ENCODE data around the gene ARAP2. TPM values are rescaled to one million over a fixed set of nuclear protein-coding genes. Genes with fewer than 3 reads are reported as not detected.

Gene ARAP2
- total RNA-seq, 1 experiment from 2014 or later: 0.24 TPM

GRCh38 chr4:36277533-36277932 lies 33.2 kb upstream of the ARAP2 start:
- Histone ChIP-seq H3K4me3 (no peak overlapping the region), H3K27me3 (replicated peaks) (no peaks in the 10 kb centered on the region), H3K9me3 (replicated peaks) (no peaks in the 10 kb centered on the region), H3K36me3 (no peaks in the 10 kb centered on the region), H3K4me1 (replicated peaks) (no peaks in the 10 kb centered on the region), H3K27ac (no peak overlapping the region)
- no peak for DNase-seq (ENCODE audit: low read depth in 1 of 2, low spot score in 2 of 2)

- no peaks in the 10 kb centered on the region for H3K9me3 ChIP-seq (replicated peaks)
- H3K36me3 ChIP-seq: no peaks in the 10 kb centered on the region
- no peak overlapping the region for H3K27ac ChIP-seq
- no peak for DNase-seq (ENCODE audit: low read depth in 1 of 2, low spot score in 2 of 2)
- H3K4me1 ChIP-seq (replicated peaks): no peaks in the 10 kb centered on the region
- H3K27me3 ChIP-seq (replicated peaks): no peaks in the 10 kb centered on the region
- no peak overlapping the region for H3K4me3 ChIP-seq
Observed at GRCh38 chr4:36274158-36274557, 29.8 kb upstream of the ARAP2 start.

- no peak overlapping the region for H3K27ac ChIP-seq
- no peaks in the 10 kb centered on the region for H3K27me3 ChIP-seq (replicated peaks)
- DNase-seq (ENCODE audit: low read depth in 1 of 2, low spot score in 2 of 2): no peak
- H3K4me3 ChIP-seq: no peak overlapping the region
- no peaks in the 10 kb centered on the region for H3K36me3 ChIP-seq
- H3K9me3 ChIP-seq (replicated peaks): no peaks in the 10 kb centered on the region
- H3K4me1 ChIP-seq (replicated peaks): no peaks in the 10 kb centered on the region
Observed at GRCh38 chr4:36273276-36273675, 29.0 kb upstream of the ARAP2 start.

DNA sequence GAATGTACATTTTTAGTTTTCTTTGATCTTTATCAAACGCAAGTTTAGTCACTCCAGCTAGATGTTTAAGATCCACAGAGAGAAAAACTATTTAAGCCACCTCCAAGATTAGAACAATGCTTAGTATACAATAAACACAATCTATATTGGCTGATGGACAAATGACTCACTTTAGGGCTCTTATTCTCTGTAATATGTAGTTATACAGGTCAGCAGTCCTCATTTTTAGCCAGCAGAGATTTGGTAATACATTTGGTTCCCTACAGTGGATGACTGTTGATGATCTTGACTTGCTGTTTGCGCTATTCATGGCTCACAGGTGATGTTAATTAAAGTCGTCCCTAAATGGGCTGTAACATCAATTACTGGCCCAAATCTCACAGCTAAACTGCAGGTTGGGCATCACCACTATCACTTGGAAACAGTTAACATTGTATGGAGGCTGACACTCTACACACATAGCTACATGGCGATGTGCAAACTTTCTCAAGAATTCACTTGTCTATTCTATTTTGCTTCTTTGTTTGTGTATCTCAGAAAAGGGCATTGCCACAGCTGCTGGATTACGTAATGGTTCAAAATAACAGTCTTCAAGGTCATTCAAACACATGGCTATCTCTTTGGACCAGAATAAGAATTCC lies 25.3 kb upstream of the ARAP2 start:
- Histone ChIP-seq H3K27ac (no peak overlapping the region), H3K27me3 (replicated peaks) (no peaks in the 10 kb centered on the region), H3K36me3 (no peaks in the 10 kb centered on the region), H3K4me3 (no peak overlapping the region), H3K9me3 (replicated peaks) (no peaks in the 10 kb centered on the region), H3K4me1 (replicated peaks) (no peaks in the 10 kb centered on the region)
- DNase-seq (ENCODE audit: low read depth in 1 of 2, low spot score in 2 of 2): no peak

- no peak overlapping the region for H3K27ac ChIP-seq
- DNase-seq (ENCODE audit: low read depth in 1 of 2, low spot score in 2 of 2): no peak
- H3K4me3 ChIP-seq: no peak overlapping the region
- no peaks in the 10 kb centered on the region for H3K36me3 ChIP-seq
- H3K9me3 ChIP-seq (replicated peaks): no peaks in the 10 kb centered on the region
- no peaks in the 10 kb centered on the region for H3K4me1 ChIP-seq (replicated peaks)
- no peaks in the 10 kb centered on the region for H3K27me3 ChIP-seq (replicated peaks)
Observed at GRCh38 chr4:36269101-36269500, 24.8 kb upstream of the ARAP2 start.

DNA sequence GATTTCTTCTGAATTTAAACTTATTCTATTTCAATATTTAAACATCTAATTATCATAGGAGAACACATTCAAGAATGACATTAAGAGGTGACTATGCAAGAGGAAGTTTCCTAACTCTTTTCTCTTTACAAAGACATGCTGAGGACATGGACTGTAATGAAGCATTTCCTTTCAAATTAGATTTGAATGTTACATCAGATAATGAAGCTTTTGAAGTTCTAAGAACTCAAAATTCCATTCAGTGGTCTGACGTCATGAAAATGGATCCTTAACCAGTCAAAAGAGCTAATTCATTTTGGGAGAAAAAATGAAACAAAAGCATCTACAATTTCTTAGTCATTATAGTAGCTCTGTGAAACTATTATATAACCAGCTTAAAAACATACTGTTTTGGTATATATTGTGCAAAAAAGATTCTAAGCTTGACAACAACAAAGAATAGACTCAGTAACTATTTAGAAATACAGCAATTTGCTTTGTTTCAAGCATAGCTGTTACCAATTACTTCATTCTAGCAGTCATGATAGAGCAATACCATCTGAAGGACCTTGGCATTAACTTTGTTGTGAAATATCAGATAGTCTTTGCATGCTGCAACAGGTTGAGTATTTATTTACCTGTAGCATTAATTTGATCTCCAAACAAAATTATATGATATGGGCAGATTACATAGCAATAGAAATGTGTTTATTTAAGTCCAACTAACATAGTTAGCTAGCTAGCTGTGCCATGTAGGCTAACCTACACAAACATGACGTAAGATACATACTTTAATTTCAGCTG lies 23.4 kb upstream of the ARAP2 start:
- Histone ChIP-seq H3K4me1 (replicated peaks) (no peaks in the 10 kb centered on the region), H3K27me3 (replicated peaks) (no peaks in the 10 kb centered on the region), H3K27ac (no peak overlapping the region), H3K9me3 (replicated peaks) (no peaks in the 10 kb centered on the region), H3K36me3 (no peaks in the 10 kb centered on the region), H3K4me3 (no peak overlapping the region)
- no peak for DNase-seq (ENCODE audit: low read depth in 1 of 2, low spot score in 2 of 2)

GRCh38 chr4:36264207-36264826 lies 20.0 kb upstream of the ARAP2 start:
- no peaks in the 10 kb centered on the region for H3K27me3 ChIP-seq (replicated peaks)
- H3K9me3 ChIP-seq (replicated peaks): no peaks in the 10 kb centered on the region
- H3K27ac ChIP-seq: no peak overlapping the region
- no peaks in the 10 kb centered on the region for H3K4me1 ChIP-seq (replicated peaks)
- H3K4me3 ChIP-seq: no peak overlapping the region
- DNase-seq (ENCODE audit: low read depth in 1 of 2, low spot score in 2 of 2): no peak
- H3K36me3 ChIP-seq: no peaks in the 10 kb centered on the region

- no peak for DNase-seq (ENCODE audit: low read depth in 1 of 2, low spot score in 2 of 2)
- no peaks in the 10 kb centered on the region for H3K36me3 ChIP-seq
- H3K4me1 ChIP-seq (replicated peaks): no peaks in the 10 kb centered on the region
- H3K27ac ChIP-seq: no peak overlapping the region
- no peak overlapping the region for H3K4me3 ChIP-seq
- no peaks in the 10 kb centered on the region for H3K9me3 ChIP-seq (replicated peaks)
- no peaks in the 10 kb centered on the region for H3K27me3 ChIP-seq (replicated peaks)
Observed at GRCh38 chr4:36260731-36261130, 16.4 kb upstream of the ARAP2 start.

- no peak for DNase-seq (ENCODE audit: low read depth in 1 of 2, low spot score in 2 of 2)
- Histone ChIP-seq H3K9me3 (replicated peaks) (no peaks in the 10 kb centered on the region), H3K4me3 (no peak overlapping the region), H3K27ac (no peak overlapping the region), H3K4me1 (replicated peaks) (no peaks in the 10 kb centered on the region), H3K36me3 (no peaks in the 10 kb centered on the region), H3K27me3 (replicated peaks) (no peaks in the 10 kb centered on the region)
Observed at GRCh38 chr4:36256398-36256891, 12.1 kb upstream of the ARAP2 start.

GRCh38 chr4:36255577-36255976 lies 11.3 kb upstream of the ARAP2 start:
- no peaks in the 10 kb centered on the region for H3K36me3 ChIP-seq
- no peak overlapping the region for H3K27ac ChIP-seq
- no peaks in the 10 kb centered on the region for H3K9me3 ChIP-seq (replicated peaks)
- no peaks in the 10 kb centered on the region for H3K27me3 ChIP-seq (replicated peaks)
- no peaks in the 10 kb centered on the region for H3K4me1 ChIP-seq (replicated peaks)
- no peak for DNase-seq (ENCODE audit: low read depth in 1 of 2, low spot score in 2 of 2)
- no peak overlapping the region for H3K4me3 ChIP-seq

DNA sequence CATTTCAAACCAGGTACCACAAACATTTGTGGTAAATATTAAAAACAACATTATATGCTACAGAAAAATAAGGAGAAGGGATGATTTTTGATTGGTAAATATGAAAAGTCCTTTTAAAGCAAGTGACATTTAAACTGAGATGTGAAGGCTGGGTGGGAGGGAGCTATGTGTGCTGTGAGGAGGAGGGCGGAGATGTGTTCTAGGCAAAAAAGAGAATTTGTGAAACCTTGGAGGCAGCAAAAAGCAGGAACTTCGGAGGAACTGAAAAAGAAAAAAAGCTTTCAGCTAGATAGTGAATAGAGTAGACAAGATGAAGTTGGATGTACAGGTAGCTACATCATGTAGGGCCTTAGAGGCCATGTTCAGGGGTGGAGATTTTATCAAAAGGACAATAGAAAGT lies 10.1 kb upstream of the ARAP2 start:
- no peaks in the 10 kb centered on the region for H3K36me3 ChIP-seq
- H3K4me3 ChIP-seq: no peak overlapping the region
- H3K9me3 ChIP-seq (replicated peaks): no peaks in the 10 kb centered on the region
- DNase-seq (ENCODE audit: low read depth in 1 of 2, low spot score in 2 of 2): no peak
- no peaks in the 10 kb centered on the region for H3K4me1 ChIP-seq (replicated peaks)
- no peaks in the 10 kb centered on the region for H3K27me3 ChIP-seq (replicated peaks)
- H3K27ac ChIP-seq: no peak overlapping the region

DNA sequence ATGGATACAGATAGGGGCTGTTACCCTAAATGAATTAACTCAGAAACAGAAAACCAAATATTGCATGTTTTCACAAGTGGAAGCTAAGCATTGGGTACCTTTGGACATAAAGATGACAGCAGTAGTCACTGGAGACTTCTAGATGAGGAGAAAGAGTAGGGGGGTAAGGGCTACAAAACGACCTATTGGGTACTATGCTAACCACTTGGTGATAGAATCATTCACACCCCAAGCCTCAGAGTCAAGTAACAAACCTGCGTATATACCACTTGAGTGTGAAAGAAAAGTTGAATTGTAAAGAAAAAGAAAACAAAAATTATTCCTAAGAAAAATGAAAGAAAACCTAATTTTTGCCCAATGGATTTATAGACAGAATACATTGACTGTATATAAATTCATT lies 7.7 kb upstream of the ARAP2 start:
- no peak for DNase-seq (ENCODE audit: low read depth in 1 of 2, low spot score in 2 of 2)
- H3K4me1 ChIP-seq (replicated peaks): no peaks in the 10 kb centered on the region
- no peaks in the 10 kb centered on the region for H3K27me3 ChIP-seq (replicated peaks)
- no peak overlapping the region for H3K27ac ChIP-seq
- no peak overlapping the region for H3K4me3 ChIP-seq
- no peaks in the 10 kb centered on the region for H3K36me3 ChIP-seq
- H3K9me3 ChIP-seq (replicated peaks): no peaks in the 10 kb centered on the region

DNA sequence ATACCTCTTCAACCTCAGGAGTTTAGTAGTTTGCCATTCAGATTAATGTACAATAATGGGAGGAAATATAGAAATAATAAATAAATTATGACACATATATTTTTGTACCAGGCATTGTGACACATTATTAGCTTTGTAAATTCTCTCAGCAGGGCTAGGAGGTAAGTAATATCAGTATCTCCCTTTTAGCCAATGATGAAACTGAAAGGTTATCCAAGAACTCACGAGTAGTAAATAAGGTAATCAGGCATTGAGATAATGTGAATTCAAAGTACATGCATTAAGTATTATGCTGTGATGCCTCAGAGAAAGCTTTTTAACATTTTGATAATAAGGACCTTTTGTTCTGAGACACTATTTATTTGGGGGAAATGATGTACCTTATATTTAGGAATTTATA lies 5.3 kb upstream of the ARAP2 start:
- H3K9me3 ChIP-seq (replicated peaks): no peaks in the 10 kb centered on the region
- no peak for DNase-seq (ENCODE audit: low read depth in 1 of 2, low spot score in 2 of 2)
- no peaks in the 10 kb centered on the region for H3K4me1 ChIP-seq (replicated peaks)
- no peak overlapping the region for H3K27ac ChIP-seq
- no peak overlapping the region for H3K4me3 ChIP-seq
- H3K27me3 ChIP-seq (replicated peaks): no peaks in the 10 kb centered on the region
- no peaks in the 10 kb centered on the region for H3K36me3 ChIP-seq
